ENCODE data around the gene SPRY2. TPM values are rescaled to one million over a fixed set of nuclear protein-coding genes. Genes with fewer than 3 reads are reported as not detected.

SPRY2 gene
- total RNA-seq, 2 experiments from 2014 or later = 0.33 to 0.45 TPM

GRCh38 chr13:80319004-80319403, 21.9 kb downstream of the SPRY2 start:
- no peak for DNase-seq
- no peaks in the 10 kb centered on the region for H3K36me3 ChIP-seq (ENCODE audit: insufficient read depth, low read length)
- Mint-ChIP-seq H3K4me3 (no peak overlapping the region), H3K9me3 (peaks cover 3% of the 10 kb centered on the region), H3K27ac (no peak overlapping the region), H3K36me3 (ENCODE audit: low read depth) (no peaks in the 10 kb centered on the region), H3K27me3 (no peaks in the 10 kb centered on the region), H3K4me1 (ENCODE audit: low read depth) (no peaks in the 10 kb centered on the region)
- no peak for TF ChIP-seq CTCF (IDR thresholded peaks at IDR 0.05)
- ChIA-PET CTCF (no interaction called here), POLR2A (no interaction called here)
- H3K4me1 ChIP-seq (ENCODE audit: insufficient read depth, low read length) = no peaks in the 10 kb centered on the region
- intact Hi-C loops (cut with DNase I, micrococcal nuclease) = no loop called here
- no peaks in the 10 kb centered on the region for H3K9me3 ChIP-seq (ENCODE audit: control insufficient read depth in 1 of 2, insufficient read depth in 1 of 2, low read length in 2 of 2)
- H3K27ac ChIP-seq (ENCODE audit: low read depth in 1 of 2, low read length in 2 of 2) = no peak overlapping the region
- no peaks in the 10 kb centered on the region for H3K27me3 ChIP-seq (ENCODE audit: control insufficient read depth in 1 of 2, insufficient read depth in 2 of 2, low read length in 2 of 2)
- ATAC-seq (ENCODE audit: poor library complexity) = no peak
- H3K4me3 ChIP-seq (ENCODE audit: low read length) = no peak overlapping the region

- ChIA-PET POLR2A (no interaction called here), CTCF (no interaction called here)
- H3K4me3 Mint-ChIP-seq = no peak overlapping the region
- H3K27ac Mint-ChIP-seq = no peak overlapping the region
- no peaks in the 10 kb centered on the region for H3K36me3 ChIP-seq (ENCODE audit: insufficient read depth, low read length)
- no peaks in the 10 kb centered on the region for H3K4me1 Mint-ChIP-seq (ENCODE audit: low read depth)
- DNase-seq (no peak), ATAC-seq (ENCODE audit: poor library complexity) (no peak)
- H3K4me3 ChIP-seq (ENCODE audit: low read length) = no peak overlapping the region
- H3K27ac ChIP-seq (ENCODE audit: low read depth in 1 of 2, low read length in 2 of 2) = no peak overlapping the region
- no peaks in the 10 kb centered on the region for H3K36me3 Mint-ChIP-seq (ENCODE audit: low read depth)
- peaks cover 0 to 3% of the 10 kb centered on the region in 2 experiments for H3K9me3 ChIP-seq (ENCODE audit: control insufficient read depth in 1 of 2, insufficient read depth in 1 of 2, low read length in 2 of 2)
- H3K4me1 ChIP-seq (ENCODE audit: insufficient read depth, low read length) = no peaks in the 10 kb centered on the region
- no peak for TF ChIP-seq CTCF (IDR thresholded peaks at IDR 0.05)
- no peaks in the 10 kb centered on the region for H3K27me3 Mint-ChIP-seq
- intact Hi-C loops (cut with DNase I, micrococcal nuclease) = no loop called here
- H3K27me3 ChIP-seq (ENCODE audit: control insufficient read depth in 1 of 2, insufficient read depth in 2 of 2, low read length in 2 of 2) = no peaks in the 10 kb centered on the region
- H3K9me3 Mint-ChIP-seq = peaks cover 3% of the 10 kb centered on the region
Observed at GRCh38 chr13:80314711-80315653, 25.9 kb downstream of the SPRY2 start.

- ChIA-PET CTCF (no interaction called here), POLR2A (no interaction called here)
- no peaks in the 10 kb centered on the region for H3K27me3 ChIP-seq (ENCODE audit: control insufficient read depth in 1 of 2, insufficient read depth in 2 of 2, low read length in 2 of 2)
- no peaks in the 10 kb centered on the region for H3K9me3 Mint-ChIP-seq
- no peaks in the 10 kb centered on the region for H3K4me1 ChIP-seq (ENCODE audit: insufficient read depth, low read length)
- ATAC-seq (ENCODE audit: poor library complexity) (no peak), DNase-seq (no peak)
- H3K9me3 ChIP-seq (ENCODE audit: control insufficient read depth in 1 of 2, insufficient read depth in 1 of 2, low read length in 2 of 2) = peaks cover 0 to 3% of the 10 kb centered on the region in 2 experiments
- H3K36me3 ChIP-seq (ENCODE audit: insufficient read depth, low read length) = no peaks in the 10 kb centered on the region
- intact Hi-C loops (cut with DNase I, micrococcal nuclease) = no loop called here
- no peaks in the 10 kb centered on the region for H3K36me3 Mint-ChIP-seq (ENCODE audit: low read depth)
- H3K4me3 ChIP-seq (ENCODE audit: low read length) = no peak overlapping the region
- H3K27ac Mint-ChIP-seq = no peak overlapping the region
- H3K4me1 Mint-ChIP-seq (ENCODE audit: low read depth) = no peaks in the 10 kb centered on the region
- no peak overlapping the region for H3K4me3 Mint-ChIP-seq
- no peak overlapping the region for H3K27ac ChIP-seq (ENCODE audit: low read depth in 1 of 2, low read length in 2 of 2)
- no peak for TF ChIP-seq CTCF (IDR thresholded peaks at IDR 0.05)
- no peaks in the 10 kb centered on the region for H3K27me3 Mint-ChIP-seq
Observed at GRCh38 chr13:80313668-80314256, 27.2 kb downstream of the SPRY2 start.
